Upper lobe of left lung (tissue), 6 donors: ENCODE data around the gene NWD2. TPM values are rescaled to one million over a fixed set of nuclear protein-coding genes. Genes with fewer than 3 reads are reported as not detected.

ENCODE experiments used
- ATAC-seq, 2 donors: fragments of 200-7000 bp; cut with Tn5 transposase; one replicate each; pipeline ENCODE4 v1.9.1; 2022; ENCODE audit warnings: mild to moderate bottlenecking in 2 of 2, moderate library complexity in 2 of 2; ENCODE audit not compliant: low FRiP score in 2 of 2
- DNase-seq, 2 donors: peaks; one replicate each; pipeline ENCODE4 v3.0.0-alpha.2; 2019 to 2020
- H3K27ac ChIP-seq, 4 donors: fragments of 200-600 bp; sonication (generic); one replicate each; pipeline ENCODE4 v1.5.1; 2016 to 2019
- H3K27me3 ChIP-seq, 4 donors: fragments of 200-600 bp; sonication (generic); one replicate each; pipeline ENCODE4 v1.5.1; 2017 to 2019
- H3K36me3 ChIP-seq, 4 donors: fragments of 200-600 bp; sonication (generic); one replicate each; pipeline ENCODE4 v1.5.1; 2016 to 2019
- H3K4me1 ChIP-seq, 4 donors: fragments of 200-600 bp; sonication (generic); one replicate each; pipeline ENCODE4 v1.5.1; 2018 to 2019
- H3K4me3 ChIP-seq, 4 donors: fragments of 200-600 bp; sonication (generic); one replicate each; pipeline ENCODE4 v1.5.1; 2017 to 2019; ENCODE audit warnings: mild to moderate bottlenecking in 2 of 4, moderate library complexity in 1 of 4
- H3K9me3 ChIP-seq, 4 donors: fragments of 200-600 bp; sonication (generic); one replicate each; pipeline ENCODE4 v1.5.1; 2018 to 2019
- CTCF ChIP-seq, 6 experiments: fragments of 450-650 bp in 4 of 6; fragments of 200-600 bp in 2 of 6; sonication (generic) in 2 of 6; IDR thresholded peaks; one replicate each; pipeline ENCODE4 v1.5.1; 2016 to 2019; ENCODE audit warnings: antibody characterized with exemption in 6 of 6
- EP300 ChIP-seq, 4 donors: sonication (generic); formaldehyde crosslinking; IDR thresholded peaks; one replicate each; pipeline ENCODE4 v1.5.1; 2017; ENCODE audit warnings: antibody characterized with exemption in 4 of 4, control low read depth in 2 of 4
- POLR2A ChIP-seq, 4 donors: fragments of 450-650 bp; IDR thresholded peaks; one replicate each; pipeline ENCODE4 v1.5.1; 2016 to 2017; ENCODE audit warnings: antibody characterized with exemption in 4 of 4, mild to moderate bottlenecking in 2 of 4
- POLR2AphosphoS5 ChIP-seq, 2 donors: sonication (generic); formaldehyde crosslinking; IDR thresholded peaks; one replicate each; pipeline ENCODE4 v1.5.1; 2017; ENCODE audit warnings: antibody characterized with exemption in 2 of 2
- WGBS, 2 donors: methylation state at CpG; one replicate each; pipeline ENCODE4 v1.1.5; 2017 to 2018; 5-methylcytosine and 5-hydroxymethylcytosine counted together
- total RNA-seq, 6 donors: library from RNA; depleted of rRNA in 4 of 6; stranded (reverse); fragments of >200 nt in 4 of 6; gene quantifications; one replicate each; pipeline versions ENCODE4 v1.1.0 to v1.2.1, GENCODE V29; 2016 to 2021
- donor health status: DM: no; HTN: no; CAD: no; lungs with moderate emphysema.
- donor health status: DM: no; HTN: yes; CAD: no; lungs with severe emphysema.

Gene NWD2
- total RNA-seq, 6 donors from 2014 or later, result not detected

GRCh38 chr4:37451656-37452055 lies 207.1 kb downstream of the NWD2 start:
- 67 to 75% methylated on average over 2 of the region's 2 CpGs for WGBS, 2 donors
- DNase-seq, result no peak
- Histone ChIP-seq H3K27ac (no peak overlapping the region), H3K36me3 (no peaks in the 10 kb centered on the region), H3K4me3 (no peak overlapping the region), H3K9me3 (no peaks in the 10 kb centered on the region), H3K27me3 (peaks cover 0 to 6% (median 0%) of the 10 kb centered on the region in 4 donors), H3K4me1 (peaks cover 0 to 17% (median 10%) of the 10 kb centered on the region in 4 donors)
- no peak for ATAC-seq
- TF ChIP-seq POLR2AphosphoS5 (IDR thresholded peaks at IDR 0.05) (no peak), POLR2A (IDR thresholded peaks at IDR 0.05) (no peak), EP300 (IDR thresholded peaks at IDR 0.05) (no peak), CTCF (IDR thresholded peaks at IDR 0.05) (no peak)

- H3K4me3 ChIP-seq, result peak overlapping the region in 3 of 4 donors; percentile 54 to 60 (median 57)
- ATAC-seq (peak; percentile 66 to 87), DNase-seq (peak in 1 of 2 donors; percentile 69)
- no peaks in the 10 kb centered on the region for H3K9me3 ChIP-seq
- TF ChIP-seq POLR2A (IDR thresholded peaks at IDR 0.05), result no peak
- TF ChIP-seq CTCF (IDR thresholded peaks at IDR 0.05), result peak in 5 of 6 experiments; percentile 19 to 70 (median 57)
- no peaks in the 10 kb centered on the region for H3K36me3 ChIP-seq
- H3K27me3 ChIP-seq, result peaks cover 0 to 6% (median 0%) of the 10 kb centered on the region in 4 donors
- WGBS, 2 donors, result 2 to 5% methylated on average over 3 of the region's 3 CpGs
- H3K27ac ChIP-seq, result peak overlapping the region in 2 of 4 donors; percentile 48 to 74
- H3K4me1 ChIP-seq, result peaks cover 0 to 17% (median 10%) of the 10 kb centered on the region in 4 donors
Measured at GRCh38 chr4:37452952-37453280, 208.4 kb downstream of the NWD2 start.

- WGBS, 2 donors, result 1 to 5% methylated on average over 7 to 23 of the region's 56 CpGs
- H3K27ac ChIP-seq, result peak overlapping the region in 3 of 4 donors; percentile 46 to 74 (median 48)
- peaks cover 0 to 6% (median 0%) of the 10 kb centered on the region in 4 donors for H3K27me3 ChIP-seq
- peaks cover 0 to 17% (median 10%) of the 10 kb centered on the region in 4 donors for H3K4me1 ChIP-seq
- DNase-seq (peak; percentile 82 to 95), ATAC-seq (peak; percentile 93 to 95)
- no peaks in the 10 kb centered on the region for H3K9me3 ChIP-seq
- H3K4me3 ChIP-seq, result peak overlapping the region in 3 of 4 donors; percentile 54 to 60 (median 57)
- TF ChIP-seq POLR2A (IDR thresholded peaks at IDR 0.05) (peak in 1 of 4 donors; percentile 60), POLR2AphosphoS5 (IDR thresholded peaks at IDR 0.05) (peak in 1 of 2 donors; percentile 11), EP300 (IDR thresholded peaks at IDR 0.05) (no peak)
- H3K36me3 ChIP-seq, result no peaks in the 10 kb centered on the region
Measured at GRCh38 chr4:37453281-37453998, 208.9 kb downstream of the NWD2 start.

- peak in 1 of 2 donors; percentile 37 for DNase-seq
- H3K27me3 ChIP-seq, result peaks cover 0 to 6% (median 0%) of the 10 kb centered on the region in 4 donors
- H3K9me3 ChIP-seq, result no peaks in the 10 kb centered on the region
- peak overlapping the region in 3 of 4 donors; percentile 54 to 60 (median 57) for H3K4me3 ChIP-seq
- peak overlapping the region in 3 of 4 donors; percentile 46 to 74 (median 48) for H3K27ac ChIP-seq
- no peaks in the 10 kb centered on the region for H3K36me3 ChIP-seq
- peaks cover 0 to 17% (median 10%) of the 10 kb centered on the region in 4 donors for H3K4me1 ChIP-seq
- TF ChIP-seq POLR2AphosphoS5 (IDR thresholded peaks at IDR 0.05), result no peak
- no peak for TF ChIP-seq CTCF (IDR thresholded peaks at IDR 0.05)
- TF ChIP-seq EP300 (IDR thresholded peaks at IDR 0.05), result no peak
- no peak for TF ChIP-seq POLR2A (IDR thresholded peaks at IDR 0.05)
- WGBS, 2 donors, result 5% methylated on average over 23 to 32 of the region's 32 CpGs
- no peak for ATAC-seq
Measured at GRCh38 chr4:37453999-37454800, 209.7 kb downstream of the NWD2 start.
